Inferior parietal cortex (tissue), 1 donor: ENCODE data around the gene SFMBT1.

ENCODE experiments used
- DNase-seq: peaks from one replicate; pipeline ENCODE4 v3.0.0-alpha.2; 2016; ENCODE audit errors: extremely low spot score

The SFMBT1 gene

GRCh38 chr3:52920841-52921240 is 125.0 kb downstream of the SFMBT1 start:
- DNase-seq, result no peak

GRCh38 chr3:52917044-52917443 is 128.8 kb downstream of the SFMBT1 start:
- DNase-seq, result no peak

GRCh38 chr3:52915294-52915693 is 130.6 kb downstream of the SFMBT1 start:
- DNase-seq, result no peak

DNA sequence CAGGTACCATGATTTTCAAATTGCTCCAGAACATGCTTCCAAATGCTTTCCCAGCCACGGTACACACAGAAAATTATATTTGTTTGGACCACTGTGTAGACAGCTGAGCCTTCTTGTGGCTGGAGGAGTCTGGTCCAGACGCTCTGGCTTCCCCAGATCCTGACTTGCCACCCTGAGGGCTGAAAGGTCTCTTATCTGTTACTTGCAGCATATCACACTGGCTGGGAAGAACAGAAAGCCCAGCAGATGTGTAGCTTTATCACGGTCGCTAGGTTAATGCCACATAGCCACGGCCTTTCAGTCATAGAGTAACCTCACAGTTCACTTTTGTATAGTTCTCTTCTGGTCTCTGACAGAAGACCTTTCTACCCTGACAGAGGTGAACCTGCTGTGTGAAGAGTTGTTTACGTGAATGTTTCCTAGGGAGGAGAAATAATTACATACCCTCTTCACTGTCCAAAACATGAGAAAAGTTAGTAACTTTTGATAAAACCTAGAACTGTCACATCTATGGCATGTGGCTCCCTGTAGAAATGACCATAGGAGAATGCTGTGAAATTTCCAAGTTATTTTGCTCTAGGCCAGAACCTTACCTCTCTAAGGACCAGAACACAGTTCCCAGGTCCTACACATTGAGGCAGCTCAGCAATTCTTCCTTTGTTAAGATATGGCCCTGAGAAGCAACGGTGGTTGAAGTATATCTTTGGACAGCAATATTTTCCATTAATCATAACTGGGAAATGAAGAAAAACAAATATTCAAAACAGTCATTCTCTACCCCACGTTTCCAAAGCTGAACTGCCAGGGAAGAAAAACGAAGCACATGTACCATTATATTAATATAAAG is 132.8 kb downstream of the SFMBT1 start:
- DNase-seq, result no peak

GRCh38 chr3:52910823-52911222 is 135.1 kb downstream of the SFMBT1 start:
- DNase-seq, result no peak

GRCh38 chr3:52907497-52907896 is 138.4 kb downstream of the SFMBT1 start:
- no peak for DNase-seq

- no peak for DNase-seq
These were observed 141.3 kb downstream of the SFMBT1 start for GRCh38 chr3:52904552-52904951.

GRCh38 chr3:52904000-52904399 is 141.9 kb downstream of the SFMBT1 start:
- no peak for DNase-seq

DNA sequence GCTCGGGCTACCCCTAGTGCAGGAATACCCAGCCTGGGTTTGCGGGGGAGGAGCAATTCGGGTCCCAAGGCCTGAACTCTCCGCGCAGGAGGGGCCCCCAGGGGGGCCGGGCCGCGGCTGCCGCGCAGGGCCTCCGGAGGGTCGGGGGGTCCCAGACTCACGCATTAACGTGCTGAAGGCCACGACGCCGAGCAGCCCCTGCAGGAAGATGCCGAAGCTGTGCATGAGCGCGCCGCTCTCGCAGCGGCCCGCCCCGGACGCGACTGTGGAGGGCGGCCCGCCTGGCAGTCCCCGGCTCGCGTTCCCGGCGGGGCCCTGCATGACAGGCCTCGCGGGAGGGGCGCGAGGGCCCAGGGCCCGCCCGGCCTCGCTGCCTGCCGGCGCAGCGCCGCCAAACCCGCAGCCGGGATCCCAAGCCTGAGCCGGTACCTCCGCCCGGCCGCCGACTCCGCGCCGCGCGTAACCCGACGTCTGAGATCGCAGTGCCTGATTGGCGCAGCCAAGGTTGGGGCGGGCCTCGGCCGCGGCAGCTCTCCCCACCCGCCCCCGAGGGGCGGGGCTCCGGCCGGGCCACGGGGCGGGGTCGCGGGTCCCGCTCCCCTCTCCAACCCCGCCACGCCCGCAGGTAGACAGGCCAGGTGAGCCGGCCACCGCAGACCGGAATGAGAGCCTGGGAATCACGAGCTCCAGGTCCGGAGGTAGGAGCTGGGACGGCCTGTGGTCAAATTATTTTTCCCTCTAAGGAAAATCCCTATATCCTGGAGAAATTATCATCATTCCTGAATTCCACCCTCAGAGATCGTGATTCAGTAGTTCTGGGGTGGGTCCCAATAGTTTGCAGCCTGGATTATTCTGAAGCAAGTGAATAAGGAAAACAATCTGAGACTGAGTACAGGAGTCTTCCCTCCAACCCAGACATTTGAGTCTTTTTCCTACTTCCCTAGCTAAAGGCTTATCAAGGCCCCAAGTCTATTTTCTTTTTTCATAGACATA is 148.4 kb downstream of the SFMBT1 start, which contains the start of gene STIMATE:
Gene STIMATE (minus strand): TSS at position 419 of the 993 bp plus-strand sequence. CDS start 98 bp downstream, at position 321.
- DNase-seq, result peak; percentile 81

DNA sequence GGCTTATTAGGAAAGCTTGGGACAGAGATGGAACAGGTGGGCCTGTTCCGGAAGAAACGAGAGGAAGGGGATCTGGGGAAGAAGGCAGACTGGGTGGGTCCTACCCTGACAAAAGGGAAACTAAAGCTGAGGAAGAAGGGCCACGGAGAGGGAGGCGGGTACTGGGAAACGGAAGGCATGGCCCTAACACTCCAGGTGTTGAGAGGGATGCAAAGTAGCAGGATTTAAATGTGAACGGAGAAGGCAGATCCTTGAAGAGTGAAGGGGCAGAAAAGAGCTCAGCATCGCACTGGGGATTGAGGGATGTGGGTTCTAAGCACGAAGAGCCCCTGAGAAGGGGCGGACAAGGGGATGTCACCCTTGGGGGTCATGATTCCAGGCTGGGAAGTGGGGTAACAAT is 149.3 kb downstream of the SFMBT1 start:
- DNase-seq, result no peak

DNA sequence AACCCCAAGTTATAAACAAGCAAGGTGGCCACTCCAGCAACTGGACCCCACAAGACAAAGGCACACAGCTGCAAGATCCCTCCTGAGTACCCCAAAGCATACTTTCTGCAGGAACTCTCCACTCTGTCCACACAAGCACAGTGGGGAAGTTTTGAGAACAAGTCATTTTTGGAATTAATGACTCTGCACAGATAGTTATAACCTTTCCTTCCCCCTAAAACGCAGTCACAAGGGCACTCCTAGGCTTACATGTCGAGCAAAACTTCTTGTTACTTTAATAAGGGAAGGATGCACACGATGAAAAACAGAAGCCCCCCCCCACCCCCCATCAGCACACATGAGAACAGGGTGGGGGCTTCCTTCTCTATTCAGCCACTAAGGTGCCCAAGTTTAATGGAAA is 149.7 kb downstream of the SFMBT1 start:
- DNase-seq, result no peak

DNA sequence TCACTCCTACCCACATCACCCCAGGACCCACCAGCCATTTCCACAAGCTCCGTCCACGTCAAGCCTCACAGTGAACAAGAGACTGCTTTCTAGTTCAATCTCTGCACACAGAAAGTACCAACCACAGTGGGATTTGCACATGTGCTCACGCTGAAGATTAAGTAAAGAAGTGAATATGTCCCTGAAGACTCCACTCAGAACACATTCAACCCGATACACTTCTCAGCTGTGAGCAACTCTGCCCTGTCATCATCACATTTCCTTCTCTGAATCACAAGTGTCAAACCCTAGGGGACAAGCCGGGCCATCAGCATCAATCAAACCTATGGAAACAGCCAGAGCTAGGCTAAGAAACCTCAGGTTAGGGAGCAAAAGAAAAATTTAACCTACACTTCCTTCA is 150.5 kb downstream of the SFMBT1 start:
- no peak for DNase-seq

DNA sequence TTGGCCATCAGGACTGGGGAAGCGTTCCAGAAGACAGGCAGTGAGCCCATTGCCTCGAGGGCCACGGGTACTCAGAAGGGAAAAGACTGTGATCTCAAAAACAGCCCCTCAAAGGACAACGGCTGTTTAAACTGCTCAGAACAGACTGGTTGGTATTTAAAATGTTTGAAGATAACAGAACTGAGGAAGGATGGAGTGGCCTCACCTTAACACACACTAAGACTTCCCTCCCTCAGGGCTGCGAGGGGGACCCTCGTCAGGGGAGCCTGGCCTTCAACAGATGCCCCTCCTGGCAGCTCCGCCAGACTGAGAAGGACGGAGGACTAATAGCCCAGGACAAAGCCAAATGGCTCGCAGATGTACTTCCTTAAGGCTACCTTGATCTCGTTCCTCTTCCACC is 151.1 kb downstream of the SFMBT1 start:
- DNase-seq, result no peak

GRCh38 chr3:52893723-52894122 is 152.2 kb downstream of the SFMBT1 start:
- no peak for DNase-seq

- DNase-seq, result no peak
These were observed 153.1 kb downstream of the SFMBT1 start for GRCh38 chr3:52892625-52893311.

- no peak for DNase-seq
These were observed 153.6 kb downstream of the SFMBT1 start for GRCh38 chr3:52892290-52892624.

GRCh38 chr3:52891615-52892081 is 154.2 kb downstream of the SFMBT1 start:
- no peak for DNase-seq

DNA sequence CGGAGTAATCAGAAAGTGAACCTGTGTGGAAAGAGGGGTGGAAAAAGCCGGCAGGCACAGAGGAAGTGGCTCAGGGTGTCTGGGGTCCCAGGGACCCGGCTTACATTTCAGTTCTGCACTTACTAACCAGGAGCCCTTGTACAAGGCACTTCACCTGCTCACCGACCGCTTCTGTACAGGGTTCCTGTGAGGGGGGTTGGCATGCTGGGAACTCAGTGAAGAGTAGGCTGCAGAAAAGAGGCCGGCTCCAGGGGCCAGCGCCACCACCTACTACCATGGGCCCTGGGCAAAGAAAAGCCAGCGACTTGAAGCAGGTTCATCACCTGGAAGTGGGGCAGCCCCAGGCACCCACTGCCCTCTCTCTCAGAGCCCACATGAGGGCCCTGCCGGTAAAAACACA is 154.7 kb downstream of the SFMBT1 start:
- DNase-seq, result no peak

- no peak for DNase-seq
These were observed 155.1 kb downstream of the SFMBT1 start for GRCh38 chr3:52890735-52891134.

DNA sequence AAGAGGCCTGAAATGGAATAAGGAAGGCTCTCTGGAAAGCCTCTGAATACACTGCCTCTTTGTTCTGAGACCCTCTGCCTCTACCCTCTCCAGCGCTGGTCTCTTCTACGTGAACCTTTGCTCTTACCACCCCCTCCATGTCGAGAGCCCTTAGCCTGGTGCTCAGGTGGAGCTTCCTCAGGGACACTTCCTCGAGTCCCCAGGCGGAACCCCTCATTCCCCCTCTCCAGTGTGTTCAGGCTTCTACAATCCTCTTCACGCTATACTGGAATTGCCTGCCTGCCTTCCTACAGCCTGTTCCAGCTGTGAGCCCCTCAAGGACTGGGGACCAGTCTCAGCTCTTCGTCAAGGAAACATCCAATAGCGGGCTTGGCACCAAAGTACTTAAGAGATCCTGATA is 156.0 kb downstream of the SFMBT1 start:
- DNase-seq, result no peak

DNA sequence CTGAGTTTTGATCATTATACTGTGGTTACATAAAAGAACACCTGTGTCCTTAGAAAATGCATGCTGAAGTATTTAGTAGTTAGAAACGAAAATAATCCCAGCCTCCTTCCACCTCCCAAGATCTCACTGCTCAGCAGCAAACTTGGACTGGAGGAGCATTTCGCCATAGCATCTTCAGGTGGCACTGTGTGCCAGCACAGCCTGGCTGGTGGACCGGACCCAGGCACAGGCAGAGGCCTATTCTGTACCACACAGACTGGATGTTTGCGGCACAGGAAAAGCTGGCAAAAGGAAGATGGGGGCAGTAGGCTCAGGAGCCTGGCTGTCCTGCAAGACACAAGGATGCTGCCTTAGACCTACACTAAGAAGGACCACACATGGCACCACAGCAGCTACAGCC is 158.7 kb downstream of the SFMBT1 start:
- DNase-seq, result no peak
